Measurements from ENCODE around the gene LYPD1.

- TF ChIP-seq, protein P1, sequence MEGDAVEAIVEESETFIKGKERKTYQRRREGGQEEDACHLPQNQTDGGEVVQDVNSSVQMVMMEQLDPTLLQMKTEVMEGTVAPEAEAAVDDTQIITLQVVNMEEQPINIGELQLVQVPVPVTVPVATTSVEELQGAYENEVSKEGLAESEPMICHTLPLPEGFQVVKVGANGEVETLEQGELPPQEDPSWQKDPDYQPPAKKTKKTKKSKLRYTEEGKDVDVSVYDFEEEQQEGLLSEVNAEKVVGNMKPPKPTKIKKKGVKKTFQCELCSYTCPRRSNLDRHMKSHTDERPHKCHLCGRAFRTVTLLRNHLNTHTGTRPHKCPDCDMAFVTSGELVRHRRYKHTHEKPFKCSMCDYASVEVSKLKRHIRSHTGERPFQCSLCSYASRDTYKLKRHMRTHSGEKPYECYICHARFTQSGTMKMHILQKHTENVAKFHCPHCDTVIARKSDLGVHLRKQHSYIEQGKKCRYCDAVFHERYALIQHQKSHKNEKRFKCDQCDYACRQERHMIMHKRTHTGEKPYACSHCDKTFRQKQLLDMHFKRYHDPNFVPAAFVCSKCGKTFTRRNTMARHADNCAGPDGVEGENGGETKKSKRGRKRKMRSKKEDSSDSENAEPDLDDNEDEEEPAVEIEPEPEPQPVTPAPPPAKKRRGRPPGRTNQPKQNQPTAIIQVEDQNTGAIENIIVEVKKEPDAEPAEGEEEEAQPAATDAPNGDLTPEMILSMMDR (IDR thresholded peaks at IDR 0.05) = no peak
- no peak for TF ChIP-seq POLR2A (IDR thresholded peaks at IDR 0.05)
Observed at GRCh38 chr2:132671151-132671835, 1.3 kb upstream of the LYPD1 start.
